NCI-H2227 (cell line): ENCODE data around the gene TSPAN5.
"Not testable (repeated sequence)": the region's sequence is repeated elsewhere in the genome, so short reads cannot be mapped to it uniquely, and the experiment has no call there.

ENCODE experiments used
- DNase-seq: peaks from one replicate; lab custom pipeline; 2025; ENCODE audit not compliant: unreplicated experiment; lab: John Stamatoyannopoulos, UW

TSPAN5 gene

DNA sequence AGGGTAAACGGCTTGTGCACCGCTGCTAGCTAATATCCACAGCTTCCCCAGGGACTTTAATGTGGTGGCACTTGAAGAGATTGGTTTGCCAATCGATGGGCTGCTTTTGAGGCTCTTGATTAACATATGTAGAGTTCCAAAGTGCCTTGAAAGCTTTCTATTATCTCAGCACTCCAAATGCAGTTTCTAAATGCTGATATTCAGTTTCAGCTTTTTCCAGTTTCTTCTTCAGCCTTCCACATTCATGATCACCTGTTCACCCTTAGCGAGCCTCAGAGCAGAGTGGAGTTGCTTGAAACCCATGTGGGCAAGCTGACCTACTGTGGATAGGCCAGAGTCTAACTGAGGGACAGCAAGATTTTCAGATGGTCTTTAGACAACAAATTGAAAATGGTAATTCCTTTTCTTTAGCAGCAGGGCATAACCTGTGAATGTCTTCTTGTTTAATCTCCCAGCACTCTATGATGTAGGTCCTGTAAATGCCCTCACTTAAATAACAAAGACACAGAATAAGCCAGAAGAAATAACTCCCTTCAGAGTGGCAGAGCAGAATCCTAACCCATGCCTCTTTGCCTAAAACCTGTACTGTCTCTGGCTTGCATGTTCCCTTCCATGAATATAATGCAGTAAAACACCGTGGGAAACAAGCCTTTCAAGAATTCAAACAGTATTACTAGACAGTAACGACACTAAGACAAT, 99.8 kb downstream of the TSPAN5 start:
- DNase-seq: no peak

DNA sequence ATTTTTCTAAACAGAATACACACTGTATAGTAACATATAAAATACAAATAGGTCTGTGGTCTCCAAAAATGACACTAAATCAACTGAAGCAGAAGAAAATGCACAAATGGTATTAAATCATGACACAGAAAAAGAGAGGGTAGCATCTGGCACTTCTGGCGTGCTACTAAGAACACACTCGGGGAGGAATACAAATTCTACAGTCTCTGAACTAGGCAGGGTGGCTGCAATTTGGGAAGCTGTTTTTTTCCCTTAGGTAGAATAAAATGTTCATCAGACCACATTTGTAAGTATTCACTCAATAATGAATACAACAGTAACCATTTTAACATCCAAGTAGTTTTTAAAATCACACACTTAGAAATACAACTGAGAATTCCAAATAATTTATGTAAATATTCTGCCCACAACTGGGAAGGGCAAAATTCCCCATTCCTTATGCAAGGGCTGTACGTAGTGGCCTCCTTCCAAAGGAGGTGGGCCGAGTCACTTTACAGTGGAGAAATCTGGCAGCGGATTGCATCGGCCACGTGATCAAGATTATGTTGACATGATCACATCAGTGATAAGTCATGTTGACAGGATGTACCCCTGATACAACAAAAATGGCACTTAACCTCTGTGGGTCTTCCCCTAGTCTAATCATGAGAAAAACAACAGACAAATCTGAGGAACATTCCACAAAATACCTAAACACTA, 101.1 kb downstream of the TSPAN5 start:
- DNase-seq: no peak

DNA sequence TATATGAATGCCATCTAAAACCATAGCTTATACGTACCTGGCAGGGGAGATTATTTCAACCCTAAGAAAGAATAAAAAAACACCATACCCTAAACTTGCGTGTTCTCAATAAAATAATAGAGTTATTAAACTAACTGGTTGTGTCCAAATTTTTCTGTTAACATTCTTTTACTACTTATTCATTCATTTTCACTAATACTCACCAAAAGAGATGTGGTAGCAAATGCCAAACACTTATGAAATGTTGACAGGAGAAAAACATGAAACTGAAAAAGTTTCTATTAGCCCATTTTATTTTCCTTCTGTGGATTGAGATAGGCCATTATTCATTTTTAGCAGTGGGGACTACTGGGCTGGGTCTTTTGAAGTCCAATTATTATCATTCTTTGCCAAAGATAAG, 102.0 kb downstream of the TSPAN5 start:
- DNase-seq: no peak

DNA sequence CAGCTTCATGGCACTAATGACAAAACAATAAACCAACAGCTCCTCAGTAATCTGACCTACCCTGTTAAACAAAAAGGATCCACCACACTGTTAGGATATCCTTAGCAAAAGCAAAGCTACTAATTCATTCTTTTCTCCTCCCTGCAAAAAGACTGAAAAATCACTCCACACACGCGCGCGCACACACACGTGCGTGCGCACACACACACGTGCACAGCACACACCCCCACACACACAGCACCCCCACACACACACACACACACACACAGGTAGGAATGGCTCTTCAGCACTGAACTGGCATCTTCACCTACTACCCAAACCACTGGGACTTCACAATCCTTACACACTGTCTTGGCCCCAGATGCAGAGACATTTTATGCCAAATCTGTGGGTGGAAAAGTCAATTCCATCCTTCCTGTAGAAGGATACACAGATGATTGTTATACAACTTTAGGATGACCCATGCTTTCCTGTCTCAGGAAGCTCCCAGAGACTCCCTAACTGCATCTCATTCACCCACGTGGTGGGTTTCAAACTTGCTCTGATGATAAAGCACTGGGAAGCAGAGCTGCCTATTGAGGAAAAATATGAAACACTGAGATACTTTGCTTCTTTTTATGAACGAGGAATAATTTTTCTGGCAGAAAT, 102.5 kb downstream of the TSPAN5 start:
- DNase-seq: no peak

DNA sequence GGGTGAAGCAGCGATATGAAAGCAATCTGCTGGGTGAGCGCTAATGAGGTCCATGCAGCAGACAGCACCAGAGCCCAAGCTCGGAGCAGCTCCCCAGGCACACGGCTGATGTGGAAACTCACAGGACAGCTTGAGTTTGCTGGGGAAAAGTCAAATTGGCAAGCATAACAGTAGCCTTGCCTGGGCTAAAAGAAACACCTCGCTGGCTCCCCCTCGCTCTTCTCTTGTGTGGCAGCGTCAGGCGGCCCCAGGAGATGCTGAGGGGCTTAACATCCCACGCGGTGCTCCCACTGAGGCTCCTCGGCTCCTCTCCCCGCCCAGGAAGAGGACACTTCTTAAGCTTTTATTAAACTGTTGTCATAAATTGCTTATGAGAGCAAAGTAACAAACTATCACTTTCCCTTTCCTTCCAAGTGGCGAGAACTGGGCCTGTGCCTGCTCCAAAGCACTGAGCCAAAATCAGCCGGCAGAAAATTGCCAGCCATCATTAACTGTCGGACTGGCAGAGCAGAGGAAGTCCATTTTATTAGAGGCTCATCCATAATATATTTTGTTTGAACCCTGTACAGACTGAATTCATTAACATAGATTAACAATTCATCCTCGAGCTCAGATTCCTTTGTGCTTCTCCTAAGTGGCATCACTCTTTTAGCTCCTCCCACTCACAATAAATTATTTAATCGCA, 111.4 kb downstream of the TSPAN5 start:
- peak; percentile 13 for DNase-seq

DNA sequence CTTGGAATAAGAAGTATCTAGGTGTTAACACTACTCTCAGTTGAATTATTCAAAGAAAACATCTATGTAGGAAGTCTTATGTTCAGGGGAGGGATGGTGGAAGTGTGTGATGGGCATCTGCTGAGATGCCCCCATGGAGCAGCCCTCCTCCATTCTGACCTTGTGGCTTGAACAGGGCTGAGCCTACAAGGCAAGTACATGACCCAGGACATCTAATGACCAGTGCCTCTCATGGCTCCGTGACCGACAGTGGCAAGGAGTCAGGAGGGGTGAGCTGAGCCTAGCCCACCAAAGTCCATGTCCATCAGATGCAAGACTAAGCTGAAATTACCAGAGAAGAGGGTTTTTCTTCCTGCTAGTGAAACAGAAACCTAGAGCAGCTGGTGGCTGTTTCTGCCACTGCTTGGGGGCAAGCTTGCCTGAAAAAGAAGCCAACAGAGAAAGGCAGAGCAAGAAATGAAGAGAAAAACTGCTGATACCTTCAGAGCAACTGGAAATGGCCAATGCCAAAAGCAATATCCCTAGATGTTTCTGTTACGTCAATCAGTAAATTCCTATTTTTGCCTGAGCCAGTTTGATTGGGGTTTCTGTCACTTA, 113.5 kb downstream of the TSPAN5 start:
- no peak for DNase-seq

DNA sequence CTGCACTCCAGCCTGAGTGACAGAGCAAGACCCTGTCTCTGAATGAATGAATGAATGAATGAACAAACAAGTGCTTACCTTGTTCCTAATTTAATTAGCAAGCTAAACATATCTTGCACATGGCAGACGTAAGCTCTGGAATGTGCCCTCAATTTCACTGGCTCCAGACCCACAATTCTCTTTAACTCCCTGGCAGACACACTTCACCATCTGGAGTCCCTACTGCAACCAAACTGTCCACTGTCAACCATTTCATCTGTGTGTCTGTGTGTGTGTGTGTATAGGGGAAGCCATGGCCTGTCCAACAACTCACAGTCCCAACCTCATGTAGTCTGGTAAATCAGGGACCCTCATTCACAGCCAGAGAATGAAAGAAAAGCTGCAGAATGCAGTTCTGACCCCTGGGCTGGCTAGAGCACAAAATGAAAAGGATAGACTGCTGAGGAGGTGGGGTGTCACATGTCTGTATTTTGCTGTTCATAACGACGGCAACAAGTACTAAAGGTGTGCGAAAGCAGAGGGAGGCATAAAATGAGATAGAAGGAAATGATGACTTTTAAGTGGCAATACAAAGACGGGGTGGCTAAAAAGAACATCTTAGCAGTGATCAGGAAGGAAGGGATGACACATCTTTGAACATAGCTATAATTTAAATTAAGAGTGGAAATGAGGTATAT, 114.1 kb downstream of the TSPAN5 start:
- no peak for DNase-seq

DNA sequence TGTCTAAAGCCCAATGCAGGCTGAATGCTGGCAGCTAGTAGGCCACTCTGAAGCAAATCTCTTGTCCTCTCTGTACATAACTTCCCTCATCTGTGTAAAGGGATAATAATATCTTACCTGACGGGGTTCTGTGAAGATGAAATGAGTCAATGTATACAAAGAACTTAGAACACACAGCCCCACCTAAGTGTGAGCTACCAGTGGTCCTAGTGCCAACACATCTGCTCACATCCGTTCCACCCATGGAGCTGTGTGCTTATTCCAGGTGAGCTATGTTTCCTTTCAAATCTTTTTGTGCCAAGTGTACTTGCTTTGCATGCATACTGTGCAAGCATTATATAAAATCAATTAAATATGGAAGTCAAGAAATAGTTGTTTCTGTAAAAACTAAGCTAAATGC, 116.4 kb downstream of the TSPAN5 start:
- no peak for DNase-seq

DNA sequence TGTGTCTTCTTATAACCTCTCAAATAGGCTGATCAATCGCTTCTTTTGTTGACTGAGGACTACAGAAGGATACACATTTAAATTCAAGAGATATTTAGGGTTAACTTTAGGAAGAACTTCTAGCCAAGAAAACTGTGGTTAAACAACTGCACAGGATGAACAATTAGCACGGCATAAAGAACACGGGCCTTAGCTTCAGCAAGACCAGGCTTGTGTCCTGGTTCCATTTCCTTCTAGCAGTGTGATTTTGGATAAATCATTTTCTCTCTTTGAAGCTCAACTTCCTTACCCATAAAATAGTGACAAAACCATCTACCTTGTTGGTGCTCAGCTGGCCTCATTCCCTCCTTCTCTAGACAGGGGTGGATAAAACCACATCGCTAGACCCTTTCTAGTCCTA, 117.6 kb downstream of the TSPAN5 start:
- no peak for DNase-seq

DNA sequence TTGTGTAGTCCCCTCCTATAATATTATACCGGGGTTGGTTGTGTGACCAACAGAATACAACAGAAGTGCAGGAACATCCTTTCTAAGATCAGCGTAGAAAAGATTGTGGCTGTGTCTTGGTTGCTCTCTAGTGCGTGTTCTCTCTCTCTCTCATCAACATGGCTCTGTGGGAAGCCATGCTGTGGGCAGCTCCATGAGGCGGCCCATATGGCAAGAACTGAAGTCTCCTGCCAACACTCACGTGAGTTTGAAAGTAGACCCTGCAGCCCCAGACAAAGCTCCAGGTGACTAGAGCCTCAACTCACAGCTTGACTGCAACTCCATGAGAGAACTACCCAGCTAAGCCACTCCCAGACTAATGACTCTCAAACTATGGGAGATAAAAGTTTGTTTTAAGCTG, 118.7 kb downstream of the TSPAN5 start:
- DNase-seq: no peak

DNA sequence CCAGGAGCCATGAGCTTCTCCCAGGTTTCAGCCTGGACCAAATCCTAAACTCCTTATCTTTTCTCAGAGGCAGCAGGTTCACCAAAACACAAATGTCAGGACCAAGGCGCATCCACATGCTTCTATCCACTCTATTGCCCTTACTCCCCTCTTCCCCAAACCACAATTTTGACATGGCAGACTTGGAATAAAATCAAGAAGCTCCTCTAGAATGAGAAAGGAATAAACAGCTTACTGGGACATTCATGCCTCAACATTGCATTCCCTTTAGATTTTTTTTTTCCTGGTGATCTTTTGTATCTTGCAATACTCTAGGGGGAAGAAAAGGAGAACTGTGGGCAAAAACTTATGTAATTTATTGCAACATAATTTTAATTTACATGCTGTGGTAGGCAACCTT, 119.1 kb downstream of the TSPAN5 start:
- DNase-seq: no peak

DNA sequence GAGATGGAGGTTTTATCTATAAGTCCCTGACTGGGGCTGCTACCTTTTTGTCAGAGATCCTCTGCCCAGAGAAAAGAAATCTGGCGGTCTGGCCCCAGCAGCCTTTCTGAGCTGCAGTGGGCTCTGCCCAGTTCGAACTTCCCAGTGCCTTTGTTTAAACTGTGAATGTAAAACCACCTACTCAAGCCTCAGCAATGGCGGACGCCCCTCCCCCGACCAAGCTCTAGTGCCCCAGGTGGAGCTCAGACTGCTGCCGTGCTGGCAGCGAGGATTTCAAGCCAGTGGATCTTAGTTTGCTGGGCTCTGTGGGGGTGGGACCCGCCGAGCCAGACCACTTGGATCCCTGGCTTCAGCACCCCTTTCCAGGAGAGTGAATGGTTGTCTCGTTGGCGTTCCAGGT, 121.8 kb downstream of the TSPAN5 start:
- no peak for DNase-seq

DNA sequence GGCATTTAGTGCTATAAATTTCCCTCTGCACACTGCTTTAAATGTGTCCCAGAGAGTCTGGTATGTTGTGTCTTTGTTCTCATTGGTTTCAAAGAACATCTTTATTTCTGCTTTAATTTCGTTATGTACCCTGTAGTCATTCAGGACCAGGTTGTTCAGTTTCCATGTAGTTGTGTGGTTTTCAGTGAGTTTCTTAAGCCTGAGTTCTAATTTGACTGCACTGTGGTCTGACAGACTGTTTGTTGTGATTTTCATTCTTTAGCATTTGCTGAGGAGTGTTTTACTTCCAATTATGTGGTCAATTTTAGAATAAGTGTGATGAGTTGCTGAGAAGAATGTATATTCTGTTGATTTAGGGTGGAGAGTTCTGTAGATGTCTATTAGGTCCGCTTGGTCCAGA, 124.3 kb downstream of the TSPAN5 start:
- DNase-seq: not testable (repeated sequence)

DNA sequence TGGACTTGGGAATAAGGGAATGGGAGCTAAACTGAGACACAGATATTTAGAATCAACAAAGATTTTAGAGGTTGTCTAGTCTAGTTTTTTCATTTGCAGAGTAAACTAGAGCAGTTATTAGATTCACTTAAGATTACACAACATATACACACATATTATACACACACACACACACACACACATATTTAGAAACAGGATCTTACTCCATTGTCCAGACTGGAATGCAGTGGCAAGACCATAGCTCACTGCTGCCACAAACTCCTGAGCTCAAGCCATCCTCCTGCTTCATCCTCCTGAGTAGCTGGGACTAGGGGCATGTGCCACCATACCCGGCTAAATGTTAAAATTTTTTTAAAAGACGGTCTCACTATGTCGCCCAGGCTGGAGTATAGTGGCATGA, 127.8 kb downstream of the TSPAN5 start:
- DNase-seq: no peak

DNA sequence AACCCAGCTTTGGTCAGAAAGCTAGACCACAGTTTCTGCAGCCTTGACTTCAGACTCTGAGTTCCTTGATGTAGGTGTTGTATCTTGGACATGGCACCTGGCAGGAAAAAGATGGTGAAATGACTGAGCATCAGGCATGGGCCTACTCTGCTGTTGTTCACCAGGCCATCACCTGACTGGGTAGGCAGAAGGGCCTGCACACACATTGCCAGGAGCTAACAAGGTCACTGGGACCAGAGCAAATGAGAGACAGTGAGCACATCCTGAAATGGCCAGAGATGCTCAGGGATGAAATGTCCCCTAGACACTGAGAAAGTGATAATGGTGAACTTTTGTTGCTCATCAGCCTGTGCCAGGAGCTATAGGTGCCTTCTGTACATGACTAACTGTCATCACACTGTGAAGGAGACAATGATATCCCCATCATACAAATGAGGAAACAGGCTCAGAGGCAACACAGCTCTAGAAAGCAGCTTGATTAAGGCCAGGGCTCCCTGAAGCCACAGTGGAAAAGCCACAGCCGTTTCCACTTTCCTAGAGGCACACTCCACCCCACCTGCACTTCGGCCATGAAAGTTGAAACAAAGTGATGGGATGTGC, 128.3 kb downstream of the TSPAN5 start:
- no peak for DNase-seq

DNA sequence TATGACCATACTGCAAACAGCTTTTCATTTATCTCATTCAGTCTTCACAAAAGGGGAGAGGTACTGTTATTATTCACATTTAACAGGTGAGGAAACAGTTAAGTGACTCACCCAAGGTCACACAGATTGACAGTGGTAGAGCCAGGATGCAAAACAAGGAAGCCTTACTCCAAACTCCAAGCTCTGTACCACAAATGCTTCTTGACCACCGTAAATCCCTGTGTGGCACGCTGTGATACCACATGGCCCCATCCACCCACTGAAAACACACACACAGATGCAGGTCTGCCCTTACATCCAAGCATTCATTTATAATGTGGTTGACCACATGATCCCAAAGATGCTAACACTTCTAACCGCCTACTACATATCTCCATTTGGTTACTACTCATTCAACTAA, 129.5 kb downstream of the TSPAN5 start:
- DNase-seq: no peak

DNA sequence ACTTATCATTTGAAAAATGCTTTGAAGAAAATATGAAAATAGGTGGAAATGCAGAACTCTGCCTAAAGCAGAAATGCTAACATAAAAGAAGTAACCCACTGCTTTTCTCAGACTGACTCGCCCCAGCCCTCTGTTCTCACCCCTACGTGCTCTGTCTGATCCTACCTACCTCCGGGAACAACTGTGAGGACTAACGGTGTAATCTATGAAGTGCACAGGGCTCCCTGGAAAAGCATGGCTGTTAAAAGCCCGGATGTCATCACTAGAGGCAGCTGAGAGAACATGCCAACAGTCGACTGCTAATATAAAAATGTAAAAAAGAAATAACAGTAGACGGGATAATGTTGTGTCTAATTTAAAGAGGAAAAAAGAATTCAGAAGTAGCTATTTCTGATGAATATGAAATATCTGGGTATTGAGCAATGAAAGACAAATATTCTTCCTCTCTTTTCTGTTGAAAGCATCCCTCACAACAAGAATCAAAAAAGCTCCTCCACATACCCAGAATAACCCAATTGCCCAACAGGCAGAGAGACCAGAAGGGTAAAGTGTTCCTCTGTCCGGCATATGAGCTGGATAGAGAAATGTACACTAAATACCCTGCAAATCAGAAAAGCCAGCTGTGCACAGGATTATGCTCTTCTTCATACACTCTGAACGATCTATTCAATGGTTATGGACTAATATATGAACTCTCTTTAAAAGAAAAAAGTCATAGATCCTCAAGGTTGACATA, 130.7 kb downstream of the TSPAN5 start:
- no peak for DNase-seq

DNA sequence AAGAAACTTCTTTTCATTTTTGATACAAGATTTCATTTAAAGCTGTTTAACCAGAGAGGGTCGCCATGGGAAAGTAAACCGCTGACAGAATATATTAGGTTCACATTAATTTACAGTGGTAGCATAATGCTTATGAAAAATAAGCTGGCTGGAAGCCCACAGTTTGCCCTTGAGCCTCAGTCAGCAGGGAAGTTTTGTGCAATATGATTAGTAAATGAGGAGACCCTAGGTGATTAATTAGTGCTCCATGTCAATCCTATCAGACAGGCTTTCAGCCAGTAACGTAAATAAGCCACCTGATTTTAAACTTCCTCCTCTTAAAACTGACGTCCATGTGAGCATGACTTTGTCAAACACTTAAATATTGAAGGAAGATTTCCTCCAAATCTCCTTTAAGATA, 134.2 kb downstream of the TSPAN5 start:
- no peak for DNase-seq

DNA sequence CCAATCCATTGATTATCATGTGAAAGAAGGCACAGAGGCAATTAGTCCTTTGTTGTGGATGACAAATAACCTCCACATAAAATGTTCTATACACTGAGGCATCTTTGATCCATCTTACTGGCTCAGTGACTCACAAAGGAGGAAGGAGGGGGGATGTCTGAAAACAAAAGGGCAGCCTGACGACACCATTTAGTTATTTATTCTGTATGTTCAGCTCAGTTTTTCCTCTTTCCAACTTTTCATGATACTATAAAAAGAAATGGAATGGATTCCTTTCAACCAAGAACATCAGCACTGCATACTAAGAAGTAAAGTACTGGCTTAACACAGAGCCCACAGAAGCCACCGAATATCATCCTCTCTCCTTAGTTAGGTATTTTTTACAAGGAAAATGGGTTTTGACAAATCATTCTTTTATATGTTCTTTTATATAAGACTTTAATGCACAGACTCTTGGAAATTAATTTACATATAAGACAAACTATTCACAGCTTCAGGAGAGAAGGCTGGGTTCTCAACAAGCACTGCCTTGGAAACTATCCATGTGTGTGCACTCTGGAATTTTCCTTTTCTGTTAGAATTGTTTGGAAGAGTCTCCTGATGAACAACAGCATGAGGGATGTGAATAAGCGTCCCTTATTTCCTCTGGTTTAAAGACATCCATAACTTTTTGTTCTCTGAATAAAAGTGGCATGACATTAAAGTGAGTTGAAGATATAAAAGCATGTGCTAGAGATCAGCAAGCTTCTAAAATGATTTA, 135.6 kb downstream of the TSPAN5 start:
- DNase-seq: no peak
